SK-N-MC (cell line): ENCODE measurements around the gene NDUFA13.

Source experiments
- EZH2 ChIP-seq: fragments of 200-600 bp; sonication (generic); IDR thresholded peaks from one replicate; pipeline ENCODE4 v1.6.1; 2017; ENCODE audit warnings: antibody characterized with exemption
- FOXP2 ChIP-seq: optimal IDR thresholded peaks from 2 replicates; pipeline ENCODE3; 2011; ENCODE audit warnings: mild to moderate bottlenecking, moderate library complexity; ENCODE audit not compliant: insufficient read depth; ENCODE audit errors: extremely low read length, control extremely low read depth
- POLR2AphosphoS5 ChIP-seq: IDR thresholded peaks from 2 replicates; pipeline ENCODE4 v1.6.1; 2012; ENCODE audit warnings: mild to moderate bottlenecking, low read depth, low read length, borderline replicate concordance

DNA sequence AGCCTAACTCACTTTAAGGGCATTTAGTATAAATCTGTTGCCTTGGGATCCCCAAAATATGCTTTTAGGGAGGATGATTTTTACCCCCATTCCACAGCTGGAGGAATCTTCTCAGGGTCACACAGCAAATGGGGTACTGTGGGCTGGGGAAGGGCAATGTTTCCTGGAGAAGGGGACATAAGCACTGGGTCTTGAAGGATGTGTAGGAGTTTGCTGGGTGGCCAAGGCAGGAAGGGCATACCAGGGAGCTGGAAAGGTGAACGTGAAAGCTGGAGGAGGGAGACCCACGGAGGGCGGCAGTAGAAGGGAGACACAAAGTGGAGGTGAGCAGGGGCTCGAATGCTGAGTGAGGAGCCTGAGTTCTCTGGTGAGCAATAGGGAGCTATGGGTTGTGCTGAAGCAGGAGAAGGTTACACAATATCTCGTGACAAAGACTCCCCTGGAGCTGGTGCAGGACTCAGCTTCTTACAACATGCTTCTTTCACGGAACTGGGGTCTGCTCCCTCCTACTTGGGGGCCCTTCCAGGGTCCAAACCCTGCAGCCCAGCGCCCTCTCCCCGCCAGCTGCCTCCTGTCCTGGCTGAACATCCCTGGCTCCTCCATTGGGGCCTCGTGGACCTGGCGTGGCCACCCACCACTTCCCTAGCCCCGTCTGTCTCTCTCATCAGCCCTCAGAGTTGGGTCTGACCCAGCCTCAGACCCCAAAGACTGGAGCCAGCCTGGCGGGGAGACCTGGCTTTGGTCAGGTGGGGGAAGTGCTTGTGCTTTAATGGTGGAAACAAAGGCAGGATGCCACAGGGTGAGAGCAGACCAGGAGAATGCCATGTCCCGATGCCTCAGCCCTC lies 33.1 kb downstream of the NDUFA13 start:
- no peak for TF ChIP-seq POLR2AphosphoS5
- TF ChIP-seq EZH2 = no peak
- no peak for TF ChIP-seq FOXP2
